GM12872 (cell line): ENCODE results near the gene RAB12.

ENCODE experiments used
- TF ChIP-seq, protein P1 (sequence below): IDR thresholded peaks from 3 replicates; pipeline ENCODE4 v1.5.1; 2011; ENCODE audit warnings: low read depth, mild to moderate bottlenecking, low read length, moderate library complexity; ENCODE audit not compliant: insufficient read depth

RAB12 gene

GRCh38 chr18:8615397-8616027 lies 6.3 kb downstream of the RAB12 start:
- TF ChIP-seq, protein P1, sequence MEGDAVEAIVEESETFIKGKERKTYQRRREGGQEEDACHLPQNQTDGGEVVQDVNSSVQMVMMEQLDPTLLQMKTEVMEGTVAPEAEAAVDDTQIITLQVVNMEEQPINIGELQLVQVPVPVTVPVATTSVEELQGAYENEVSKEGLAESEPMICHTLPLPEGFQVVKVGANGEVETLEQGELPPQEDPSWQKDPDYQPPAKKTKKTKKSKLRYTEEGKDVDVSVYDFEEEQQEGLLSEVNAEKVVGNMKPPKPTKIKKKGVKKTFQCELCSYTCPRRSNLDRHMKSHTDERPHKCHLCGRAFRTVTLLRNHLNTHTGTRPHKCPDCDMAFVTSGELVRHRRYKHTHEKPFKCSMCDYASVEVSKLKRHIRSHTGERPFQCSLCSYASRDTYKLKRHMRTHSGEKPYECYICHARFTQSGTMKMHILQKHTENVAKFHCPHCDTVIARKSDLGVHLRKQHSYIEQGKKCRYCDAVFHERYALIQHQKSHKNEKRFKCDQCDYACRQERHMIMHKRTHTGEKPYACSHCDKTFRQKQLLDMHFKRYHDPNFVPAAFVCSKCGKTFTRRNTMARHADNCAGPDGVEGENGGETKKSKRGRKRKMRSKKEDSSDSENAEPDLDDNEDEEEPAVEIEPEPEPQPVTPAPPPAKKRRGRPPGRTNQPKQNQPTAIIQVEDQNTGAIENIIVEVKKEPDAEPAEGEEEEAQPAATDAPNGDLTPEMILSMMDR = no peak

GRCh38 chr18:8616028-8616401 lies 6.8 kb downstream of the RAB12 start:
- TF ChIP-seq, protein P1 = no peak

DNA sequence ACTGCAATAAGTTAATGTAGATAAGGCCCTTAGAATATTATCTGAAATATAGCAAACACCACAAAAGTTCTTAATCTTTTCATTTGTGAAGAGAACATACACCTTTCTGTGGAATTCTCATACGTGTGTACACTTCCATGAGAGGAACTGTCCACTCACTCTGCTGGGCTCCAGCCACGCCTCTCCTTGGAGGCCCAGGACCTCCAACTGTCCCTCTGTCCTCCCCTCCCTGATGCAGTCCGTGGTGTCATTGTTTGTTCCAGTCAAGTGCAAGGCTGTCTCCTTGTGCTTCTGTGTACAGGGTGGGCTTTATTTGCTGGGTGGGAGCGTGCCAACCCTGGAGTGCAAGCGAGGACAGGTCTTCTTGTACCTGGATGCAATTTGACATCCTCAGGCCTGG lies 8.7 kb downstream of the RAB12 start:
- TF ChIP-seq, protein P1 = no peak

- TF ChIP-seq, protein P1 = no peak
These were observed 9.8 kb downstream of the RAB12 start for GRCh38 chr18:8619041-8619440.

GRCh38 chr18:8619835-8620577 lies 10.8 kb downstream of the RAB12 start:
- TF ChIP-seq, protein P1 = no peak

- TF ChIP-seq, protein P1 = no peak
These were observed 11.6 kb downstream of the RAB12 start for GRCh38 chr18:8620845-8621244.

GRCh38 chr18:8623549-8624106 lies 14.4 kb downstream of the RAB12 start:
- TF ChIP-seq, protein P1 = no peak
